Right lobe of liver (tissue), 6 donors: ENCODE data around the gene CLSTN2. TPM values are rescaled to one million over a fixed set of nuclear protein-coding genes. Genes with fewer than 3 reads are reported as not detected.

ENCODE experiments used
- ATAC-seq, 4 donors: fragments of 200-7000 bp; cut with Tn5 transposase; one replicate each; pipeline ENCODE4 v1.9.1; 2020; ENCODE audit warnings: mild to moderate bottlenecking in 4 of 4, moderate library complexity in 4 of 4
- DNase-seq, 3 donors: peaks; one replicate each; pipeline ENCODE4 v3.0.0-alpha.2; 2020
- H3K27ac ChIP-seq, 3 donors: fragments of 200-600 bp; one replicate each; pipeline ENCODE4 v1.8.0; 2022
- H3K27me3 ChIP-seq, 2 donors: fragments of 200-600 bp; one replicate each; pipeline ENCODE4 v1.8.0; 2022
- H3K36me3 ChIP-seq, 4 donors: fragments of 200-600 bp; sonication (generic) in 1 of 4; one replicate each; pipeline versions ENCODE4 v1.5.1 to v1.8.0; 2017 to 2022; ENCODE audit warnings: control low read depth in 1 of 4
- H3K4me1 ChIP-seq, 4 donors: fragments of 200-600 bp; sonication (generic) in 1 of 4; one replicate each; pipeline versions ENCODE4 v1.5.1 to v1.8.0; 2017 to 2022; ENCODE audit warnings: control low read depth in 1 of 4
- H3K4me3 ChIP-seq, 3 donors: fragments of 200-600 bp; one replicate each; pipeline ENCODE4 v1.8.0; 2022
- H3K9me3 ChIP-seq, 4 donors: fragments of 200-600 bp; sonication (generic) in 1 of 4; one replicate each; pipeline versions ENCODE4 v1.5.1 to v1.8.0; 2017 to 2022; ENCODE audit warnings: control low read depth in 1 of 4
- CTCF ChIP-seq, 4 donors: fragments of 200-600 bp in 3 of 4; fragments of 450-650 bp in 1 of 4; IDR thresholded peaks; one replicate each; pipeline versions ENCODE4 v1.5.1 to v1.8.0; 2016 to 2022; ENCODE audit warnings: antibody characterized with exemption in 4 of 4, mild to moderate bottlenecking in 2 of 4
- POLR2A ChIP-seq: fragments of 450-650 bp; IDR thresholded peaks from one replicate; pipeline ENCODE4 v1.6.1; 2017; ENCODE audit warnings: antibody characterized with exemption, mild to moderate bottlenecking
- WGBS: methylation state at CpG from one replicate; pipeline ENCODE4 v1.1.6; 2018; ENCODE audit warnings: low coverage, low lambda C conversion rate; ENCODE audit not compliant: insufficient coverage; ENCODE audit errors: missing lambda C conversion rate; 5-methylcytosine and 5-hydroxymethylcytosine counted together
- intact Hi-C, 2 donors: fragments of 100-400 bp; cut with DNase I; formaldehyde crosslinking; loops; one replicate each; pipeline versions ENCODE4 v1.11.2 to v1.14.1; 2022
- total RNA-seq, 6 experiments: library from RNA; depleted of rRNA in 2 of 6; stranded (reverse); fragments of >200 nt in 2 of 6; fragmentation: NEBNext Ultra II Directional in 3 of 6; extraction: Animal tissue kit (Norgen Biotek cat#: 25700) in 3 of 6; gene quantifications; one replicate each; pipeline versions ENCODE4 v1.1.0 to v1.2.4, GENCODE V29; 2016 to 2023
- donor health status: DM: no; HTN: yes; CAD: no.
- donor health status: DM: no; HTN: no; CAD: no.
- donor health status: DM: no; HTN: no; CAD: no.
- donor health status: DM: no; HTN: yes; CAD: no.
- donor health status: DM: no; HTN: yes; CAD: no.

CLSTN2 gene
- total RNA-seq, 6 experiments from 2014 or later = 1.0 to 3.3 (median 2.0) TPM

GRCh38 chr3:140163159-140163763 lies 228.3 kb downstream of the CLSTN2 start:
- ATAC-seq (no peak), DNase-seq (no peak)
- TF ChIP-seq POLR2A = no peak
- no peak for TF ChIP-seq CTCF (IDR thresholded peaks at IDR 0.05)
- H3K9me3 ChIP-seq = no peaks in the 10 kb centered on the region
- no peak overlapping the region for H3K27ac ChIP-seq
- 83% methylated on average over 2 of the region's 2 CpGs for WGBS
- H3K27me3 ChIP-seq = no peaks in the 10 kb centered on the region
- no peak overlapping the region for H3K4me3 ChIP-seq
- H3K4me1 ChIP-seq = no peaks in the 10 kb centered on the region
- intact Hi-C loops = no loop called here
- H3K36me3 ChIP-seq = no peaks in the 10 kb centered on the region

- no peak overlapping the region for H3K27ac ChIP-seq
- intact Hi-C loops = no loop called here
- ATAC-seq = no peak
- 28% methylated on average over 2 of the region's 2 CpGs for WGBS
- H3K27me3 ChIP-seq = no peaks in the 10 kb centered on the region
- no peaks in the 10 kb centered on the region for H3K36me3 ChIP-seq
- TF ChIP-seq POLR2A (no peak), CTCF (IDR thresholded peaks at IDR 0.05) (no peak)
- no peak for DNase-seq
- H3K4me3 ChIP-seq = no peak overlapping the region
- H3K4me1 ChIP-seq = no peaks in the 10 kb centered on the region
- no peaks in the 10 kb centered on the region for H3K9me3 ChIP-seq
Measured at GRCh38 chr3:140164156-140164555, 229.2 kb downstream of the CLSTN2 start.

- Histone ChIP-seq H3K4me1 (no peaks in the 10 kb centered on the region), H3K9me3 (no peaks in the 10 kb centered on the region), H3K36me3 (no peaks in the 10 kb centered on the region), H3K27ac (no peak overlapping the region), H3K27me3 (no peaks in the 10 kb centered on the region), H3K4me3 (no peak overlapping the region)
- 60% methylated on average over 7 of the region's 7 CpGs for WGBS
- ATAC-seq = no peak
- DNase-seq = no peak
- TF ChIP-seq POLR2A (no peak), CTCF (IDR thresholded peaks at IDR 0.05) (no peak)
- intact Hi-C loops = no loop called here
Measured at GRCh38 chr3:140164922-140165590, 230.1 kb downstream of the CLSTN2 start.

GRCh38 chr3:140165781-140166180 lies 230.8 kb downstream of the CLSTN2 start:
- H3K9me3 ChIP-seq = no peaks in the 10 kb centered on the region
- TF ChIP-seq POLR2A = no peak
- no peak for TF ChIP-seq CTCF (IDR thresholded peaks at IDR 0.05)
- H3K4me1 ChIP-seq = no peaks in the 10 kb centered on the region
- intact Hi-C loops = no loop called here
- ATAC-seq = no peak
- no peaks in the 10 kb centered on the region for H3K27me3 ChIP-seq
- no peak overlapping the region for H3K27ac ChIP-seq
- H3K36me3 ChIP-seq = no peaks in the 10 kb centered on the region
- no peak overlapping the region for H3K4me3 ChIP-seq
- DNase-seq = no peak
